Astrocyte of the cerebellum (primary cell): ENCODE data around the gene MIER3.

ENCODE experiments used
- DNase-seq: peaks from one replicate; pipeline ENCODE4 v3.0.0-alpha.2; 2011; ENCODE audit warnings: low read depth
- H3K4me3 ChIP-seq: 2 replicates; pipeline ENCODE4 v1.5.1; 2011; ENCODE audit warnings: mild to moderate bottlenecking, low read depth, low read length, moderate library complexity
- in situ Hi-C: cut with HindIII; loops from 2 replicates; pipeline ENCODE4 v1.10.0; 2017; ENCODE audit warnings: low sequenced_read_pairs
- TF ChIP-seq, protein P1 (sequence below): IDR thresholded peaks from 2 replicates; pipeline ENCODE4 v1.5.1; 2012; ENCODE audit warnings: low read length, low read depth, moderate library complexity, mild to moderate bottlenecking; ENCODE audit errors: missing control alignments

The MIER3 gene

DNA sequence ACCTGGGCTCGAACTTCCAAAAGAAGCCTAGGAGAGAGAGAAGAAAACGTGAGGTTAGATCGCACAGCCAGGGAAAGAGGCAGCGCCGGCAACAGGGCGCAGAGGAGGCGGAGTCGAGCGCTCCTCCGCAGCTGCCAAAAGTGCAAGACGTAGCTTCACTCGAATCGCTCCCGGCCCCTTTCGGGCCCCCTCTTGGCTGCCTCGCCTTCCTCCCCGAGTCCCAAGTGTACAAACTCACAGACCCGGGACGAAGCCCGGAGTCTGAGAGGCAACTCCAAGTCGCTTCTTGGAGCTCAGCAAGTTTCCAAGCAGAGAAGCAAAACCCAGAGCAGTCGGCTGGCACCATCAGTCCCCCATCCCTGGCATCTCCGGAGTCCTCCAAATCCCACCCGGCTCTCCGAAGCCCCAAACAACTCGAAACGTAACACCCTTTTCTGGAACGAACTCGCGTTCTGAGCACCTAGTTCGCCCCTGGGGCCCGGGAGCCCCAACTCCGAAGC lies 1.2 kb downstream of the MIER3 start:
- in situ Hi-C loops = no loop called here
- H3K4me3 ChIP-seq = peak overlapping the region; percentile 83
- TF ChIP-seq, protein P1, sequence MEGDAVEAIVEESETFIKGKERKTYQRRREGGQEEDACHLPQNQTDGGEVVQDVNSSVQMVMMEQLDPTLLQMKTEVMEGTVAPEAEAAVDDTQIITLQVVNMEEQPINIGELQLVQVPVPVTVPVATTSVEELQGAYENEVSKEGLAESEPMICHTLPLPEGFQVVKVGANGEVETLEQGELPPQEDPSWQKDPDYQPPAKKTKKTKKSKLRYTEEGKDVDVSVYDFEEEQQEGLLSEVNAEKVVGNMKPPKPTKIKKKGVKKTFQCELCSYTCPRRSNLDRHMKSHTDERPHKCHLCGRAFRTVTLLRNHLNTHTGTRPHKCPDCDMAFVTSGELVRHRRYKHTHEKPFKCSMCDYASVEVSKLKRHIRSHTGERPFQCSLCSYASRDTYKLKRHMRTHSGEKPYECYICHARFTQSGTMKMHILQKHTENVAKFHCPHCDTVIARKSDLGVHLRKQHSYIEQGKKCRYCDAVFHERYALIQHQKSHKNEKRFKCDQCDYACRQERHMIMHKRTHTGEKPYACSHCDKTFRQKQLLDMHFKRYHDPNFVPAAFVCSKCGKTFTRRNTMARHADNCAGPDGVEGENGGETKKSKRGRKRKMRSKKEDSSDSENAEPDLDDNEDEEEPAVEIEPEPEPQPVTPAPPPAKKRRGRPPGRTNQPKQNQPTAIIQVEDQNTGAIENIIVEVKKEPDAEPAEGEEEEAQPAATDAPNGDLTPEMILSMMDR = no peak
- DNase-seq = peak; percentile 32

DNA sequence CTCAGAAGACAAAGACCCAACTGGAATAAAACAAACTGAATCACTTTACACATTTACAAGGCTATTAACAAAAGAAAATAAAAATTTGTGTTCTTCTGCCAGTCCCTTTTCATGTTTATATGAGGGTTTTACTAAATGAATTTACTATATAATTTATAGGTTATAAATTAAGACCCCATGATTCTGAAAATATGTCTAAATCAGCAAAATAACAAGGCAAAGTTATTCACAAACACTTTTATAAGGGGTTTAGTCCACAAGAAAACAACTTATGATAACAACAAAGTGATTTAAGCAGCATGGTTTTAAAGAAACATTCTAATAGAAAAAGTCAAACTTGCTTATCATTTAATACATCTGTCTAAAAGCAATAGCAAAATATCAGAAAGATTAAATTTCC lies 4.9 kb downstream of the MIER3 start:
- TF ChIP-seq, protein P1 = no peak
- H3K4me3 ChIP-seq = no peak overlapping the region
- DNase-seq = no peak
- in situ Hi-C loops = loop anchor here (25.0 kb wide), 1 partner anchor 265 kb away; no protein-coding TSS in a partner anchor

DNA sequence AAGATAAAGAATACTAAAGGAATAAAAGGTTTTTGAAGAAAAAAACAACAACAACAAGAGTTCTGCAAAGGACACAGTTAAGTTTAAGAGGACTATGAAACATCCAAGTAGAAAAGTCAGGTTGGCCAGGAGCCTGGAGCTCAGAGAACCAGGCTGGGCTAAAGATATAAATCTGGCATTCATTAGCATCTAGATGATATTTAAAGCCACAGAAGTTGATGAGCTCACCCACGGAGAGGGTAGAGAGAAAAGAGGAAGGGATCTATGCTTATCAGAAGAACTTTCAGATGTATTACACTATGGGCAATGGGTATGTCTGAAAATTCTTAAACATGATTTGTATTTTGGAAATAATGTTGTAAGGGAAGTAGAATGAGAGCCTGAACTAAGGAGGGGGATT lies 9.9 kb downstream of the MIER3 start:
- in situ Hi-C loops = loop anchor here (25.0 kb wide), 1 partner anchor 270 kb away; no protein-coding TSS in a partner anchor
- H3K4me3 ChIP-seq = no peak overlapping the region
- DNase-seq = peak; percentile 20
- TF ChIP-seq, protein P1 = no peak

DNA sequence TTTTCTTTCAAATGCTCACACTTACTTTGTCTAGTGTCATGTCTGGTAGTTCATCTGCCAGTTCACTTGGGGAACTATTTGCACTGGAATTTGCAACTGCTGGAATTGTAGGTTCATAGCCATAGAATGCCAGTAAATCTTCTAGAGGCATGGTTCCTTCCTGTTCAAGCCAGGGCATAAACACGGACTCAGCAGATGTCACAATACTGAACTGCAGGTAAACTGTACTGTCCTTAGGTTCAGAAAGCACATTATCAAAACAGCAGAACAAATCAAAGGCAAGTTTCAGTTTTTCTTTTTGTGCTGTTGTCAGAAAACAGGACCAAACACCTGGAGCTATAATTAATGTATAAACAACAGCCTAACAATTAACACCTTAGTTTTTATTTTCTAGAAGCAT lies 13.1 kb downstream of the MIER3 start:
- TF ChIP-seq, protein P1 = no peak
- H3K4me3 ChIP-seq = no peak overlapping the region
- DNase-seq = no peak
- in situ Hi-C loops = loop anchor here (25.0 kb wide), 1 partner anchor 273 kb away; no protein-coding TSS in a partner anchor

DNA sequence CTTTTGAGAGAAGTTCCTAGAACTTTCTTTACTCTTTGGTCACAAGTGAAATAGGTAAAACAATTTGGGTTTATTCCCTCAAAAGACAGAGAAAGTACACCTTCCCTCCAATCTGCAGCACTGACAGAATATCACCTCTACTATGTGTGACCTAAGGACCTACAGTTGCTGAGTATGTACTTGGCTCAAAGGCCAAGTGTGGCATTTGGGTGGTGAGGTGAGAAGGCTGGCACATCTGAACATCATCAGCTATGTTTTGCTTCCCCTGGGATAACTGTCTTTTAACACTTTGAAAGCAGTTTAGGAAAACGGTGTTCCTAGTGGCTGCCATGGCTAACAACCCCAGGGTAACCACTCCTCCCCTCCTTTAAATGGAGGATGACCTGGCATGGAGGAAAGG lies 17.6 kb downstream of the MIER3 start:
- H3K4me3 ChIP-seq = no peak overlapping the region
- in situ Hi-C loops = loop anchor here (25.0 kb wide), 1 partner anchor 278 kb away; no protein-coding TSS in a partner anchor
- TF ChIP-seq, protein P1 = no peak
- no peak for DNase-seq

DNA sequence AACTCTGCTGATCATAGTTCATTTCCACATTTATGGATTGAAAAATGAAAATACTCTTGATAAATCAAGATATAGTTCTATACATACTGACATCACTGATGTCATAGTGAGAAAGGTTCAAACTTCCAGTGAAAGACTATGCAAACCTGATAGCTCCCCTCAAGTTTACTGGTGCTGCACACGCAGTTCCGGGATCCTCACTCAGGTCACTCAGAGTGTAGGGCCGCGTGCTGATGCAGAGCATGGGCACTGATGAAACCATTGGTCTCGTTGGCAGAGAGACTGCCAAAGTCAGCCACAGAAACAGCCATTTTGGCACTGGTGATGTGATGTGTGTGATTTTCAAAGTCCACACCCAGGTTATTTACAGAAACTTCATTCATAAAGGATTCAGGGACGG lies 29.0 kb downstream of the MIER3 start:
- no peak for DNase-seq
- TF ChIP-seq, protein P1 = no peak
- in situ Hi-C loops = loop anchor here (25.0 kb wide), 1 partner anchor 339 kb away; no protein-coding TSS in a partner anchor
- no peak overlapping the region for H3K4me3 ChIP-seq
